ENCODE data around the gene SPI1. TPM values are rescaled to one million over a fixed set of nuclear protein-coding genes. Genes with fewer than 3 reads are reported as not detected.

SPI1 gene
- total RNA-seq, 3 donors from 2014 or later (not counting 1 experiment from before 2014, with no cell fraction given): 15.0 to 65.4 (median 55.4) TPM

GRCh38 chr11:47376525-47377371 lies 1.6 kb downstream of the SPI1 start:
- no peak for DNase-seq
- Mint-ChIP-seq H3K36me3 (no peaks in the 10 kb centered on the region), H3K27ac (no peak overlapping the region), H3K4me1 (peaks cover 0 to 5% of the 10 kb centered on the region in 2 donors), H3K4me3 (peak overlapping the region; percentile 0), H3K27me3 (ENCODE audit: low read depth in 2 of 2) (no peaks in the 10 kb centered on the region), H3K9me3 (no peaks in the 10 kb centered on the region)
- Histone ChIP-seq H3K27me3 (ENCODE audit: control insufficient read depth, insufficient read depth, low read length) (no peaks in the 10 kb centered on the region), H3K4me3 (ENCODE audit: low read length) (peak overlapping the region; percentile 66), H3K4me1 (ENCODE audit: control insufficient read depth, insufficient read depth, low read length) (peaks cover 39% of the 10 kb centered on the region), H3K27ac (ENCODE audit: low read length) (peak overlapping the region; percentile 69), H3K9me3 (ENCODE audit: control insufficient read depth, insufficient read depth, low read length) (no peaks in the 10 kb centered on the region), H3K36me3 (ENCODE audit: control insufficient read depth, insufficient read depth, low read length) (no peaks in the 10 kb centered on the region)
- no peak for TF ChIP-seq CTCF (IDR thresholded peaks at IDR 0.05)
- no peak for ATAC-seq
- WGBS (ENCODE audit: insufficient coverage): 45% methylated on average over 14 of the region's 14 CpGs
- intact Hi-C loops (cut with micrococcal nuclease): no loop called here

GRCh38 chr11:47376107-47376524 lies 2.2 kb downstream of the SPI1 start:
- TF ChIP-seq CTCF (IDR thresholded peaks at IDR 0.05): no peak
- intact Hi-C loops (cut with micrococcal nuclease): no loop called here
- Histone ChIP-seq H3K4me3 (ENCODE audit: low read length) (peak overlapping the region; percentile 66), H3K36me3 (ENCODE audit: control insufficient read depth, insufficient read depth, low read length) (no peaks in the 10 kb centered on the region), H3K4me1 (ENCODE audit: control insufficient read depth, insufficient read depth, low read length) (peaks cover 39% of the 10 kb centered on the region), H3K9me3 (ENCODE audit: control insufficient read depth, insufficient read depth, low read length) (no peaks in the 10 kb centered on the region), H3K27me3 (ENCODE audit: control insufficient read depth, insufficient read depth, low read length) (no peaks in the 10 kb centered on the region), H3K27ac (ENCODE audit: low read length) (peak overlapping the region; percentile 69)
- Mint-ChIP-seq H3K4me1 (peaks cover 0 to 5% of the 10 kb centered on the region in 2 donors), H3K27me3 (ENCODE audit: low read depth in 2 of 2) (no peaks in the 10 kb centered on the region), H3K36me3 (no peaks in the 10 kb centered on the region), H3K4me3 (peak overlapping the region; percentile 0), H3K27ac (no peak overlapping the region), H3K9me3 (no peaks in the 10 kb centered on the region)
- DNase-seq (no peak), ATAC-seq (no peak)
- WGBS (ENCODE audit: insufficient coverage): 70% methylated on average over 8 of the region's 8 CpGs

GRCh38 chr11:47375546-47376085 lies 2.7 kb downstream of the SPI1 start:
- TF ChIP-seq CTCF (IDR thresholded peaks at IDR 0.05): no peak
- H3K9me3 ChIP-seq (ENCODE audit: control insufficient read depth, insufficient read depth, low read length): no peaks in the 10 kb centered on the region
- no peaks in the 10 kb centered on the region for H3K27me3 Mint-ChIP-seq (ENCODE audit: low read depth in 2 of 2)
- ATAC-seq (no peak), DNase-seq (no peak)
- no peak overlapping the region for H3K27ac ChIP-seq (ENCODE audit: low read length)
- no peak overlapping the region for H3K4me3 Mint-ChIP-seq
- H3K4me1 ChIP-seq (ENCODE audit: control insufficient read depth, insufficient read depth, low read length): peaks cover 39% of the 10 kb centered on the region
- 93% methylated on average over 13 of the region's 13 CpGs for WGBS (ENCODE audit: insufficient coverage)
- intact Hi-C loops (cut with micrococcal nuclease): no loop called here
- peaks cover 0 to 5% of the 10 kb centered on the region in 2 donors for H3K4me1 Mint-ChIP-seq
- H3K27me3 ChIP-seq (ENCODE audit: control insufficient read depth, insufficient read depth, low read length): no peaks in the 10 kb centered on the region
- H3K36me3 ChIP-seq (ENCODE audit: control insufficient read depth, insufficient read depth, low read length): no peaks in the 10 kb centered on the region
- H3K4me3 ChIP-seq (ENCODE audit: low read length): no peak overlapping the region
- H3K9me3 Mint-ChIP-seq: no peaks in the 10 kb centered on the region
- H3K27ac Mint-ChIP-seq: no peak overlapping the region
- no peaks in the 10 kb centered on the region for H3K36me3 Mint-ChIP-seq

Data from natural killer cell (primary cell).